CD4-positive, alpha-beta T cell treated with Interleukin-21 for 1 hour (primary cell): ENCODE results near the gene UBE4A.
A peak's percentile ranks its signal among the peaks of the same experiment; 100 is the strongest.

ENCODE experiments used
- DNase-seq: peaks from one replicate; pipeline ENCODE4 v3.0.0-alpha.2; 2020

The UBE4A gene, protein sequence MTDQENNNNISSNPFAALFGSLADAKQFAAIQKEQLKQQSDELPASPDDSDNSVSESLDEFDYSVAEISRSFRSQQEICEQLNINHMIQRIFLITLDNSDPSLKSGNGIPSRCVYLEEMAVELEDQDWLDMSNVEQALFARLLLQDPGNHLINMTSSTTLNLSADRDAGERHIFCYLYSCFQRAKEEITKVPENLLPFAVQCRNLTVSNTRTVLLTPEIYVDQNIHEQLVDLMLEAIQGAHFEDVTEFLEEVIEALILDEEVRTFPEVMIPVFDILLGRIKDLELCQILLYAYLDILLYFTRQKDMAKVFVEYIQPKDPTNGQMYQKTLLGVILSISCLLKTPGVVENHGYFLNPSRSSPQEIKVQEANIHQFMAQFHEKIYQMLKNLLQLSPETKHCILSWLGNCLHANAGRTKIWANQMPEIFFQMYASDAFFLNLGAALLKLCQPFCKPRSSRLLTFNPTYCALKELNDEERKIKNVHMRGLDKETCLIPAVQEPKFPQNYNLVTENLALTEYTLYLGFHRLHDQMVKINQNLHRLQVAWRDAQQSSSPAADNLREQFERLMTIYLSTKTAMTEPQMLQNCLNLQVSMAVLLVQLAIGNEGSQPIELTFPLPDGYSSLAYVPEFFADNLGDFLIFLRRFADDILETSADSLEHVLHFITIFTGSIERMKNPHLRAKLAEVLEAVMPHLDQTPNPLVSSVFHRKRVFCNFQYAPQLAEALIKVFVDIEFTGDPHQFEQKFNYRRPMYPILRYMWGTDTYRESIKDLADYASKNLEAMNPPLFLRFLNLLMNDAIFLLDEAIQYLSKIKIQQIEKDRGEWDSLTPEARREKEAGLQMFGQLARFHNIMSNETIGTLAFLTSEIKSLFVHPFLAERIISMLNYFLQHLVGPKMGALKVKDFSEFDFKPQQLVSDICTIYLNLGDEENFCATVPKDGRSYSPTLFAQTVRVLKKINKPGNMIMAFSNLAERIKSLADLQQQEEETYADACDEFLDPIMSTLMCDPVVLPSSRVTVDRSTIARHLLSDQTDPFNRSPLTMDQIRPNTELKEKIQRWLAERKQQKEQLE

DNA sequence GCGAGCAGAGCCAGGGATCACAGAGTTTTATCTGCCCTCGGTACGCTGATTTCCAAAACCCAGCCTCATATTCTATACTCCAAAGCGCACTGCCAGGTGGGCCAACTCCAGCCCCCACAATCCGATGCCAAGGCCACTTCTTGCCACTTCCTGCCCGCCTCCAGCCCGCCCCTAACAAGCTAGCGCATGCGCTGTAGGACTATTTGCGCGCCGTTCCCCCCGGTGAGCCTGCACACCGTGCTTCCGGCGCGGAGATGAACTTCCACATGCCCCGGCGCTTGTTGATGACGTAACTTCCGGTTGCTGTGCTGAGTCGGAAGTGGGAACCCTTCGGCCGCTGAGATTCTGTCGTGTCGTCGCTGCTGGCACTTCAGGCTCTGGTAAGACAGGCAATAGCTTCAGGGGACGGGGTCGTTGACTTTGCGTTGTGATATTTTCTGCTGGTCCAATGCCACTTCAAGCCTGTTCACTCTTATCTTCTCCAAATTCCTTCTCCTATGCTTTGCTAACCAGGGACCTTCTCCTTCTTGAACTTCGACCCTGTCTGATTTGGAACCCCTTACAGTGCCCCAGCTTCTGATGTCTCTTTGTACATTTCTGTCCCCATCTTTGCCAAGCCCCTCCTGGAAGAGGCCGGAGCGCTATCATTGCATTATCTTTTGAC, at the start of gene UBE4A:
Gene UBE4A, plus strand, starts transcription at position 306 of the 664 bp plus-strand sequence. CDS start 5,481 bp downstream, outside the sequence.
- DNase-seq, result peak; percentile 98

DNA sequence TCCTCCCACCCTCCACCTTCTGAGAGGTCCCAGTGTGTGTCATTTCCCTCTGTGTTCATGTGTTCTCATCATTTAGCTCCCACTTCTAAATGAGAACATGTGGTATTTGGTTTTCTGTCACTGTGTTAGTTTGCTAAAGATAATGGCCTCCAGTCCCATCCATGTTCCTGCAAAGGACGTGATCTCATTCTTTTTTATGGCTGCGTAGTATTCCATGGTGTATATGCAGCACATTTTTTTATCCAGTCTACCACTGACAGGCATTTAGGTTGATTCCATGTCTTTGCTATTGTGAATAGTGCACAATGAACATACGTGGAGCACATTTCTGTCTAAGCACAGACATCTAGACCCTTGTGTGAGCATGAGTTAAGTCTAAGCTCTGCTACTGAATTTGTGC, 49.1 kb upstream of the UBE4A start:
- no peak for DNase-seq

DNA sequence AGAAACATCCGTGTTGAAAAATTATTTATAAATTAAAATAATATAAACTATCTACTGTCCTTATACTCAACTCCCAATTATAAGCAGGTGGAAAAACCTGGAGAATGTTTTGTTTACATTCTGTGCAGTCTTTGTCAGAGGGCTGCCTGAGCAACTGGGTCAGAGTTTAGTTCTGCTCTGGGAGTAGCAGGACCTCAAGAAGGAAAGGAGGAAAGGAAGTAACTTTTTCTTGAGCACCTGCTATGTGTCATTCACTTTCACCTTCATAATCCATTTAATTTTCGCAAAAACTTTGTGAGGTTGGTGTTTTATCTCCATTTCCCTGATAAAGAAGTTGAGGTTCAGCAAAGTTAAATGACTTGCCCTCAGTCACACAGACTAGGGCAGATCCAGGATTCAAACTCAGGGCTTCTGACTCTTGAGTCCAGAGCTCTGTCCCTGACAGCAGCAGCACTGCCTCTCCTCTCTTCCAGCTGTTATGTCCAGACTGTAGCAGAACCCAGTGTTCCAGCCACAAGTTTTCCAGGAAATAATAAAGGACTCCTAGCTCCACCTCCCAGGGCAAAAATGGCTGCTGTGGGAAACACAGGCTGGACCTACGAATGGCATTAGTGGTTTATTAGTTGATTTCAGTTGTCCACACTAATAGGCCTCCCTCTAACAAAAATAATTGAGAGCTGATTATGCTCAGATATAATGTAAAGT, 48.5 kb upstream of the UBE4A start:
- DNase-seq, result no peak

DNA sequence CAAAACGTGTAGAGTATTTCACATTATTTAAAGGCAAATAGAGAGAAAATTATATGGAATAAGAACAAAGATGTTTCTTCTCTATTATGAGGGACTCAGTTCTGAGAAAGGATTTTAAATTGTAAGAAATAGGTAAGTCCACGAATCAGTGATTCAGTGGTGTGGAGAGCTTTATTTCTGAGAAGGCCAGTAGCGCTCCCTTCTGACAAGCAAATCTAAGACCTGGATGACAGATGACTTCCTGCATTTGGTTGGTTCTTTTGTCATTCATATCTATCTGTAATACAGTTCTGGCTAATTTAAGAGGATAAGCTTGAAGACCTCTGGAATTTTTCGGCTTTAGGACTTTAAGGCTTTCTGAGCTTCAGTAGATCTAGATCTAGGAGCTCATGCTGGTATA, 47.9 kb upstream of the UBE4A start:
- DNase-seq, result peak; percentile 34

DNA sequence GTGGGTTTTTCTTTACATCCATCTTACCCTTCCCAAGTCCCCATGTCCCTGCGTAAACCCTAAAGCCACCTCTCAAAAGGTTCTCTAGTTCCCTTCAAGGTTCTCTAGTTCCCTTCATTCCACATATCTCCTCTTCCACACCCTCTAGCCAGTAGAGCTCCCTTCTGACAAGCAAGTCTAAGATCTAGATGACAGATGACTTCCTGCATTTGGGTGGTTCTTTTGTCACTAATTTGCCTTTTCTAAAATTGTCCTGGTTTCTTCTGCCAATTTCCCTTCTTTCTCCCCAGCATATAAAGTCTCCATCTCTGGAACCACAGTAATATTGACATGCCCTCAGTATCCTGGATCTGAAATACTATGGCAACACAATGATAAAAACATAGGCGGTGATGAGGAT, 47.1 kb upstream of the UBE4A start:
- no peak for DNase-seq

DNA sequence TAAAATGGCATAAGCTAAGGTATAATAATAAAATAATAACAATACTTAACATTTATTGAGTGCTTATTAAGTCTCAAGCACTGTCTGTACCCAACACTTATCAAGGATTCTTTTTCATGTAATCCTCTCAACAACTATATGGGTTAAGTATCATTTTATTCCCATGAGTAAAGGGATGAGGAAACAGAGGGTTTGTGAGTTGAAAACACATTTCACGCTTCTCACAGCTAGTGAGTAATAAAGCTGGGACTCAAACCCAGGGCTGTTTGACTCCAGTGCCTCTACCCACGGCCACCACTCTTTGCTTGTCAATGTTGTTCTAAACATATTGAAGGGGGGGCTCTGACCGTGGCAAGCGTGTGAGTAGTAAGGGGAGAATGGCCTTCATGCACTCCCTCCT, 46.2 kb upstream of the UBE4A start:
- no peak for DNase-seq

DNA sequence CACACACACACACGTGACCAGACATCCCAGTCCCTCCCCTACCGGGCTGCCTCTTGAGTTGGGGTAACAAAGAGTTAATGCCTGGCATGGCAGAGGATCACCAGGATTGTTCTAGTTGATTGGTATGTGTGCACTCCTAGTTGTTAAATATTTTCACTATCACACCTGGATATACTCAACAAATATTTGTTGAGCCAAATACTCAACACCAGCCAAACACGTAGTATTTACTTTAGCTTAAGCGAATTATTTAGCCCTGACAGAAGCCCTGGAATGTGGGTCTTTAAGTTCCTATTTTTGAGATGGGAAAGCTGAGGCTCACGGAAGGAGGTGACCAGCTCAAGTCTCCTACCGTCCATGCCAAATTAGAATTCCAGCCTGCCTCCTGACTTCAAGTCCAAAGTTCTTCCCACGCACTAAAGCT, 44.4 kb upstream of the UBE4A start:
- no peak for DNase-seq

DNA sequence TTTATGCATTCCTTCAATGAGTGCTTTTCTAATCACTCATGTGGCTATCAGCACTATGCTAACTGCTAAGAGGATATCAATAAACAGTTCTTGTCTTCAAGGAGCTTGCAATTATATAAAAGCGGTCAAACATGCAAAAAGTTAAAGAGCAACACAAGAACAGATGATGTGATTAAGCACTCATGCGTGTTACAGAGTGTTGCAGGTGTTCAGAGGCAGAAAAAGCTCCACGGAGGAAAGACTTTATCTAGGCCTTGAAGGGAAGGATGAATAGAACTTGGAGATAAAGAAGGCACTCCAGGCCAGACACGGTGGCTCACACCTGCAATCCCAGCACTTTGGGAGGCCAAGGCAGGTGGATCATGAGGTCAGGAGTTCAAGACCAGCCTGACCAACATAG, 41.3 kb upstream of the UBE4A start:
- no peak for DNase-seq

DNA sequence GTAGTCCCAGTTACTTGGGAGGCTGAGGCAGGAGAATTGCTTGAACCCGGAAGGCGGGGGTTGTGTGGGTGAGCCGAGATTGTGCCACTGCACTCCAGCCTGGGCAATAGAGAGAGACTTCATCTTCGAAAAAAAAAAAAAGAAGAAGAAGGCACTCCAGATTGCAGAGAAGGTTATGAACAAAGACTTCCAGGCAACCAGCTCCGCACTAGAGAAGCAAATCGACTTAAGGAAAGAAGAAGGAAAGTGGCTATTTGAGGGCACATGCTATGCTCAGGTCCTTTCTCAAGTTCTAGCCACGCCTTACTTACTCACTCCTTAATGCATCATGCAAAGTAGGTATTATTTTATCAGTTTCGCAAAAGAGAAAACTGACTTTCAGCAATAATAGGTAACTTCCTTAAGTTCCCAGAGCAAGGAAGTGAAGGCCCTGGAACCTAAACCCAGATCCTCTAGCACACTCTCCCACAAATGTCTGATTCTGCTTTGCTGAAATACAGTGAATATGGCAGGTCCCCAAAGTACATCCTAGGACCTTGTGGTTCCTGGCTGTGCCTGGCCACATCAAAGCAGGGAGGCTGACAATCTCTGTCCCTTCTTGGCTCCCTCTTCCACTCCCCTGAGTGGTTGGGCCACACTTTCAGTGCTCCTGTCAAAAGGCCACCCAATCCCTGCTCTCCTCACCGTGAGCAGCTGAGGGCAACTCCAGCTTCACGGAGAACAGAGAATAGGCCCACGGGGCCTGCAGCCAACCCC, 40.6 kb upstream of the UBE4A start:
- DNase-seq, result no peak

DNA sequence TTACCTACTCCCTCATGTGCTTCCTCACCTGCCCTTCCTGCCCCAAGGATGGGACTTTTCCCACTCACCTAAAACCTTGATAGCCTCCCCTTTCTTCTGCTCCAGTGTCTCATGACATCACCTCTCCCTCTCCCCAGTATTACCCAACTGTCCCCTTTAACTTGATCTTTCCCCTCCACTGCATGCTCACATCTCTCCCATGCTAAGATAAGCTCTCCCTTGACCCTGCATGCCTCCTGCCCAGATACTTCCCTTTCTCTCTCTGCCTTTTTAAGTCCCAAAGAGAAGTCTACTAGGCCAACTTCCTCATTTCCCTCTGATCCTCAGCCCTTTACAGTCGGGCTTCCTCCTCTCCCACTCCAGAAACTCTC, 40.1 kb upstream of the UBE4A start:
- no peak for DNase-seq

DNA sequence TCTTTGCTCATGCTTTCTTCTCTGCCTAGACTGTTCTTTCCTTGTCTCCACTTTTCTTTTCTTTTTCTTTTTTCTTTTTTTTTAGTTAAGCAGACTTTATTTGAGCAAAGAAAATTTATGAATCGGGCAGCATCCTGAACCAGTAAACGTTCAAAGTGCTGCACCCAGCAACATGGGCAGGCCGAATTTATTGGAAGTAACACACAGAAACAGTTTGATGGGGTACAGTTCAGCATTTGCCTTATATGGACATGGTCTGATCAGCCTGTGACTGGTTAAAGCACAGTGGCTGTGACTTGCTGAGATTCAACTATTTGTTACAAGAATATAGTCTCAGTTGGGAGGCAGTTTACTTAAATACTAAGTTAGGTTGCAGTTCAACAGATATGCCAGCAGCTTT, 38.9 kb upstream of the UBE4A start:
- no peak for DNase-seq

DNA sequence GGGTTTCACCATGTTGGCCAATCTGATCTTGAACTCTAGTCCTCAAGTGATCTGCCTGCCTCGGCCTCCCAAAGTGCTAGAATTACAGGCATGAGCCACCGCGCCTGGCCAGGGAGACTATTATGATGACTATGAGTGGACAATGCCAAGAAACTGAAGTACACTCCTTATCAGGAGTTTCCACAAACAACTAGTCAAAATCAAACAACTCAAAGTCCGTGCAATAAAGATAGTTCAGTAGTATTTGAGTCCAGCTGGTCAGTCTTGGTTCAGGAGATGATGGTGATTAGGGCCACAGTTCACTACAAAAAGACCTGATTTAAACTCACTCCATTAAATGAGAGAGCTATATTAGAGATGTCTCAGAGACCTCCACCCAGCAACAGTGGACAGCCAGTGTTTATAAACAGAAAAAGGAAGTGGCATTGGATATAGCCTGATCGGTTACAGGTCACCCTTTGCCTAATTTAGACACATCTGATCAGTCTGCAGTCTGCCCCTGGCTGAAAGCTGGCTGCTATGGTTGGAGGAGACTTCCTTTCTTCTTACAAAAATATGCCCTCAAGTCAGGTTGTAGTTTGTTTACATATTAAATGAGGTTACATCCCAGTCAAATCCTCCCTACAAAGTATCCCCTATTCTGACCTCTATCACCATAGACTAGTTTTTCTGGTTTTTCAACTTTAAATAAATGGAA, 37.9 kb upstream of the UBE4A start:
- DNase-seq, result no peak

DNA sequence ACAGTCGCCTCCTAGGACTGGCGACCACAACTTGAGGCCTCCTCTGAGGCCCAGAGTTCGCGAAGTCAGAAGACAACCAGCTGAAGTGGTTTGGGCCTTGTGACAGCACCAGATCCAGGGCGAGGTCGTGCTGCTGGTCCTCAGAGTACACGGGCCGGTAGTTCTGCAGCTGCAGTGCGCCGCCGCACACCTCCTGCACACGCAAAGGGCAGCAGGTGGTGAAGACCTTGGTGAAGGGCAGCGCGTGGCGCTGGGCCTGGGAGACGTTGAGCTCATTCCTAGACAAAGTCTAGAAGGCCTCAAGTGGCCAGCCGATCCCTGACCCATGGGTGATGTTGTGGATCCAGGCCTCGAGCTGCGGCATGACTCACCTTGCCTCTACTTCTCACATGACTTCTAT, 36.7 kb upstream of the UBE4A start:
- no peak for DNase-seq

DNA sequence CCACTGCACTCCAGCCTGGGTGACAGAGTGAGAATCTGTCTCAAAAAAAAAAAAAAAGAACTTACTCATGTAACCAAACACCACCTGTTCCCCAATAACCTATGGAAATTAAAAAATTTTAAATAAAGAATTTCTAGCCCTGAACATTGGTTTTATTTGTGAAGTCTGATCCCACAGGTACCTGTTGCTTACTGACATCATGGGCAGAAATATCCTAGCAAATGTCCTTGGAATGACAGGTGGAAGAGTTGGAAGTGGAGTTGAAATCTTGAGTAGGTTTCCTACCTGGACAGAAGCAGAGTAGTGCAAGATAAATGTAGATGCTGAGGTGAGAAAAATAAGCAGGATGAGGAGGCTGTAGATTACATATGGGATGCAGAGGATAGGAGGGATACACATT, 34.1 kb upstream of the UBE4A start:
- no peak for DNase-seq

DNA sequence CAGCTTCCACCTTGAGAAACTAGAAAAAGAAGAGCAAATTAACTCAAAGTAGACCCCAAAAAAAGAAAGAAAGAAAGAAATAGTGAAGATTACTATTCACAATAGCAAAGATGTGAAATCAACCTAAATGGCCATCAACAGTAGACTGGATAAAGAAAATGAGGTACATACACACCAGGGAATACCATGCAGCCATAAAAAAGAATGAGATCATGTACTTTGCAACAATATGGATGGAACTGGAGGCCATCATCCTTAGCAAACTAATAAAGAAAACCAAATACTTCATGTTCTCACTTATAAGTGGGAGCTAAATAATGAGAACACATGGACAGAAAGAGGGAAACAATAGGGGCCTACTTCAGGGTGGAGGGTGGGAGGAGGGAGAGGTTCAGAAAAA, 30.7 kb upstream of the UBE4A start:
- DNase-seq, result no peak

DNA sequence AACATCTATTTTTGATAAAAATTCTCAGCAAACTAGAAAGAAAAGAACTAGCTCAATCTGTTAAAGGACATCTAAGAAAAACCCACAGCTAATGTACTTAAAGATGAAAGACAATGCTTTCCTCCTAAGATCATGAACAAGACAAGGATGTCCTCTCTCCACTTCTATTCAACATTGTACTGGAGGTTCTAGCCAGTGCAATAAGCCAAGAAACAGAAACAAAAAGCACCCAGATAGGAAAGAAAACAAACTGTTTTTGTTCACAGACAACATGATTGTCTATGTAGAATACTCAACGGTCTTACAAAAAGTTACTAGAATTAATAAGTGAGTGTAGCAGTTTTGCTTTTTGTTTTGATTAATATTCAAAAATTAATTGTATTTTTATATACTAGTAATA, 24.7 kb upstream of the UBE4A start:
- DNase-seq, result peak; percentile 60

DNA sequence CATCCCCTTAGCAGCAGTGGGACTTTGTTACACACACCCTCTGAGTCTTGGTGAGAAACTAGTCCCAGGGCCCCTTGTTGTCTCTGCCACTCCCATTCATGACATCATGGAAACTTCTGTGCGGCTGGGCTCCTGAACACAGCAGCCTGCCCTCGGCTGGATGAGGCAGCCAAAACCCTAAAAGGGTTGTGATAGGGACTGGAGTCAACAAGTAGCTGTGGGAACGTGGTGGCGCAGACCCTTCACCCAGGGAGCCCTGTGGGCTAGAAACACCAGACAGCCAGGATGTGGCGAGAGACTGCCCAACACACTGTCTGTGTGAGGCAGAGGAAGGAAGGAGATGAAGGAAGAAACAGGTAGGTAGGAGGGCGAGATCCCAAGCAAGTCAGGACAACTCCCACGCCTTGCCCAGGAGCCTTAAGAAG, 20.8 kb upstream of the UBE4A start:
- DNase-seq, result peak; percentile 93

DNA sequence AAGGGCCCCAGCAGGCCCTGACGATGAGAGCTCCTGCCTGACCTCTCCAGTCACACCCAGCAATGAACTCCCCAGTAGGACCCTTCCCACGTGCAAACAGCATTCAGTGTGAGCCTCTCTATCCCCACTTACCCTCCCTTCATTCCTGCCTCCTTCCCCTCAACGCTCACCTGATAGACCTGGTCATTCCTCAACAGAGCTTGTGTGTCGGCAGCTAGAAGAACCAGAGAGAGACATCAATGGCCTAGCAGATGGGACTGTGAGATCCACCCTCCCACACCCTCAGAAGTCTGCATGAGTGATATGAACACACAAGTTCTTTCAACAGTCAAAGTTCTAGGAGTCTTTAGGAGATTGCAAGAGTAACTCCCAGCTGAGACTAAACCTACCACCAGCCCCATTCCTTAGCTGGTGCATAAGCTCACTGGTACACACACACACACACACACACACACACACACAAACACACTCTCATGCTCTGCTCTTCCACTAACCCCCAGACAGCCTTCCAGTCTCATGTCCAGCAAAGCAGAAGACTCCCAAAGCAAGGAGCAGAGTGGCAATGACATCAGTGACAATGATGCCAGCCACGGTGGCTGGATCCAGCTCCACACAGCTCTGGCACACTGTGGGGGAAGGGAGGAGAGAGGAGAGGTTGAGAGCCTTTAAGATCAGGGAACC, 20.0 kb upstream of the UBE4A start:
- peak; percentile 42 for DNase-seq

DNA sequence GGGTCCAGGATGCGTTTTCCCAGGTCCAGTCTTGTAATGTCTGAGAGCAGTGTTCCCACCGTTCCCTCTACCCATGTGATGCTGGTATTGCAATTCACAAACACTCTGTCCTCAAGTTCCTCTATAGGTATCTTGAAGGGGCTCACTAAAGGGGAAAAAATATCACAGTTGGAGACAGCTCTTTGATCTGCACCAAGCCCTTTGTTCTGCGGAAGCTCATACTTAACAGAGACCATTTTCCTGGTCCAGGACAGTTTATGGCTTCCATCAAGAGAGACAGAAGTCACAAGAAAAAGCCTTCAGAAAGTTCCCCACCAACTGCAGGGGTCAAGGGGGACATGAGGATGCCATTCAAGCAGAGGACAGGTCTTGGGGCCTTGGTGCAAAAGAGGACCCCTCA, 19.0 kb upstream of the UBE4A start:
- DNase-seq, result no peak

DNA sequence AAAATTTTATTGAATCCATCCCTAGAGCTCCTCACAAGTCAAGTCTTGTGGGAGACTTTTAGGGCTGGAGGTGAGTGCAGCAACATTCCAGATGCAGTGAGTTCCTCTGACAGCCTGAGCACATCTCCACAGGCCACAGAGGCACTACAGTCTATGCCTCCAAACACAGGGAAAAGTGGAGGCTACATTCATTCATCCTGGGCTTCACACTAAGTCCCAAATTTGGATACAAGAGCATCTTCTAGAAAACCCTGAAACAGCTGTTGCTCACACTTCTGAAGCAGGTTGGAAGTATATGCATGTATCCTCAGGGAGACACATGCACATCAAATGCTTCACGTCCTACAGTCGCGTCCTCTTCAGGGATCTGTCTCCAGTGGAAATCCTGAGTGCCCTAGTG, 18.1 kb upstream of the UBE4A start:
- no peak for DNase-seq
